A549 (cell line): ENCODE data around the gene RBM17.

ENCODE experiments used
- BHLHE40 ChIP-seq: IDR thresholded peaks from 2 replicates; pipeline ENCODE4 v1.6.1; 2012; ENCODE audit warnings: low read depth, low read length, inconsistent platforms
- CEBPB ChIP-seq, 2 experiments: fragments of >200 bp in 1 of 2; sonication (Bioruptor Twin) in 1 of 2; formaldehyde crosslinking in 1 of 2; IDR thresholded peaks; 2 replicates each; pipeline ENCODE4 v1.6.1; 2012 to 2016
- CTCF ChIP-seq: fragments of >200 bp; sonication (Bioruptor Twin); formaldehyde crosslinking; IDR thresholded peaks from 3 replicates; pipeline ENCODE4 v1.5.1; 2016
- EP300 ChIP-seq, 2 experiments: fragments of >200 bp; sonication (Bioruptor Twin); formaldehyde crosslinking; IDR thresholded peaks; 2 replicates in 1 of 2; 3 replicates in 1 of 2; pipeline ENCODE4 v1.6.1; 2016 to 2017
- HMGXB4 ChIP-seq: fragments of 250-450 bp; sonication (Bioruptor Pico); IDR thresholded peaks from 2 replicates; pipeline ENCODE4 v1.5.0; 2021; ENCODE audit warnings: mild to moderate bottlenecking, moderate library complexity, borderline replicate concordance
- JUNB ChIP-seq: fragments of >200 bp; sonication (Bioruptor Twin); formaldehyde crosslinking; IDR thresholded peaks from 2 replicates; pipeline ENCODE4 v1.6.1; 2016
- POLR2A ChIP-seq: IDR thresholded peaks from 2 replicates; pipeline ENCODE4 v1.6.1; 2012; ENCODE audit warnings: mild to moderate bottlenecking, low read length
- RFX5 ChIP-seq: fragments of 450-650 bp; IDR thresholded peaks from 2 replicates; pipeline ENCODE4 v1.7.1; 2014; ENCODE audit warnings: antibody characterized with exemption, mild to moderate bottlenecking, moderate library complexity
- SMC3 ChIP-seq: fragments of >200 bp; sonication (Bioruptor Twin); formaldehyde crosslinking; IDR thresholded peaks from 3 replicates; pipeline ENCODE4 v1.6.1; 2018; ENCODE audit warnings: inconsistent platforms
- TF ChIP-seq, protein P1 (sequence below): IDR thresholded peaks from 2 replicates; pipeline ENCODE4 v1.6.1; 2012

DNA sequence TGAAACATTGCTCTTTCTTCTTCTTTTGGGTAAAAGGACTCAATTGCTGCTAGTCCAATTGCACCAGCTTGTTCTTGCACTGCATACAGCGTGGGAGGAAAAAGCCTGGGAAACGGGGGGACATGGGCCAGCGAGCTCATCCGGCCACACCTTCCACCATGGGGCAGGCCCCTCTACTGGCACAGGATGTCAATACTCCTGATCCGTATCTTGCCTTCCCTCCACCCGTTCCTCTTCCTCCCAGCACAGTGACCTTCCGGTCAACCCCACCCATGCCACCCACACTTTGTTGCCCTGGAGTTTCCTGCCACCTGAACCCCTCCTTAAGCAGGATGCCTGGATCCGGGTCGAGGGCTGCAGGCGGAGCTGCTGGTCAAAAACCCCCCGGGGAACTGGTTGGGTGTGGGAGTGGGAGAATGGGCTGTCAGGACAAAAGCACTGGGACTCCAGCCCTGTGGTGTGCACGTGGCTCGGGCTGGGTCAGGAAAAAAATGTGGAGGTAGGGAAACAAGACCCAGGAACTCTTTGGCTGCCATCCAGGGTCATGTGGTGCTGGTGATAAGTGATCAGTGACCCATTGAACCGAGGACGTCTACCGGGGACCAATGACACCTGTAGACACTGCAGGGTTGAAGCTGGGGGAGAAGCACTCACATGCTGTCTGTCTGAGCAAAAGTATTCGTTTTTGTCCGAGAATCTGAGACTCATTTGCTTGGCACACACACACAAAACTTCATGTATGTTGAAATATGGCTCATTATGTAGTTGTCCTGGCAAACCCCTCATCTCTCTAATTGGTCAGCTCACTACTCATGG is 34.8 kb upstream of the RBM17 start:
- TF ChIP-seq CTCF (no peak), POLR2A (no peak), EP300 (IDR thresholded peaks at IDR 0.05) (no peak), HMGXB4 (CRISPR knock-in tag) (no peak), SMC3 (no peak), CEBPB (IDR thresholded peaks at IDR 0.05) (no peak), RFX5 (no peak), BHLHE40 (no peak), JUNB (no peak)
- TF ChIP-seq, protein P1, sequence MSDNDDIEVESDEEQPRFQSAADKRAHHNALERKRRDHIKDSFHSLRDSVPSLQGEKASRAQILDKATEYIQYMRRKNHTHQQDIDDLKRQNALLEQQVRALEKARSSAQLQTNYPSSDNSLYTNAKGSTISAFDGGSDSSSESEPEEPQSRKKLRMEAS = no peak
